Mucosa of descending colon (tissue), 3 donors: ENCODE results near the gene MED13L. TPM values are rescaled to one million over a fixed set of nuclear protein-coding genes. Genes with fewer than 3 reads are reported as not detected.

Experiments
- ATAC-seq: fragments of 200-7000 bp; cut with Tn5 transposase; one replicate; pipeline ENCODE4 v1.9.1; 2020; ENCODE audit warnings: mild to moderate bottlenecking, moderate library complexity
- DNase-seq, 3 donors: peaks; one replicate each; pipeline ENCODE4 v3.0.0-alpha.2; 2020
- H3K36me3 ChIP-seq: fragments of 200-600 bp; one replicate; pipeline ENCODE4 v1.8.0; 2021; ENCODE audit warnings: low read depth, mild to moderate bottlenecking
- H3K4me1 ChIP-seq: fragments of 200-600 bp; one replicate; pipeline ENCODE4 v1.8.0; 2021; ENCODE audit warnings: low read depth, mild to moderate bottlenecking
- H3K4me3 ChIP-seq: fragments of 200-600 bp; one replicate; pipeline ENCODE4 v1.8.0; 2021; ENCODE audit warnings: mild to moderate bottlenecking
- H3K9me3 ChIP-seq: fragments of 200-600 bp; one replicate; pipeline ENCODE4 v1.8.0; 2021; ENCODE audit warnings: mild to moderate bottlenecking
- CTCF ChIP-seq: fragments of 200-600 bp; IDR thresholded peaks from one replicate; pipeline ENCODE4 v1.8.0; 2022; ENCODE audit warnings: antibody characterized with exemption, mild to moderate bottlenecking
- intact Hi-C, 2 donors: fragments of 100-400 bp; cut with DNase I in 1 of 2; cut with micrococcal nuclease in 1 of 2; formaldehyde crosslinking; loops; one replicate each; pipeline versions ENCODE4 v1.11.0 to v1.11.1; 2022; cut with DNase I, micrococcal nuclease
- total RNA-seq, 3 donors: library from RNA; stranded (reverse); fragmentation: NEBNext Ultra II Directional in 2 of 3; extraction: Animal tissue kit (Norgen Biotek cat#: 25700) in 2 of 3; gene quantifications; one replicate each; pipeline versions ENCODE4 v1.2.1 to v1.2.4, GENCODE V29; 2021 to 2023
- donor health status: DM: no; HTN: no; CAD: no; lungs with moderate emphysema.
- donor health status: DM: no; HTN: no; CAD: no.
- donor health status: DM: no; HTN: yes; CAD: no.

The MED13L gene
- total RNA-seq, 3 donors from 2014 or later, result 96.9 to 165 (median 135) TPM

- H3K4me1 ChIP-seq, result no peaks in the 10 kb centered on the region
- no peaks in the 10 kb centered on the region for H3K36me3 ChIP-seq
- no peak for DNase-seq
- no peak overlapping the region for H3K4me3 ChIP-seq
- ATAC-seq, result peak; percentile 38
- TF ChIP-seq CTCF, result no peak
- no peaks in the 10 kb centered on the region for H3K9me3 ChIP-seq
- intact Hi-C loops, result no loop called here
These were observed 105.2 kb downstream of the MED13L start for GRCh38 chr12:116172224-116172849.

DNA sequence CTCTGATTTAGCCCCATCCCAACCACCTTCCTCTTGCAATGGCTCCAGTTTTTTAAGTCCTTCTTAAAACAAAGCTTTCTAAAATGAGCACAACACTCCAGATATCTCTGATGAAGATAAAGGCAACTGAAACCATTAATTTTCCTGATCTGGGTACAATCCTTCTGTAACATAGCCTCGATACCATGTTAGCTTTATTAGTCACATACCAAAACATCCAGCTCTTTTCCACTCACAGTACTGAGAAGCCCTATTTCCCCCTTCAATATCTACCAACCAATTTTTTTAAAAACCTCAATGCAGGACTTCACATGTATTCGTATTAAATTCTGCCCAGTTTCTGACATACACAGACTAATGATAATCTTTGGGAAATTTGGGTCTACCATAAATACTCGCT is 105.9 kb downstream of the MED13L start:
- Histone ChIP-seq H3K9me3 (no peaks in the 10 kb centered on the region), H3K4me1 (no peaks in the 10 kb centered on the region), H3K36me3 (no peaks in the 10 kb centered on the region), H3K4me3 (no peak overlapping the region)
- TF ChIP-seq CTCF, result no peak
- no peak for ATAC-seq
- intact Hi-C loops, result no loop called here
- DNase-seq, result no peak

DNA sequence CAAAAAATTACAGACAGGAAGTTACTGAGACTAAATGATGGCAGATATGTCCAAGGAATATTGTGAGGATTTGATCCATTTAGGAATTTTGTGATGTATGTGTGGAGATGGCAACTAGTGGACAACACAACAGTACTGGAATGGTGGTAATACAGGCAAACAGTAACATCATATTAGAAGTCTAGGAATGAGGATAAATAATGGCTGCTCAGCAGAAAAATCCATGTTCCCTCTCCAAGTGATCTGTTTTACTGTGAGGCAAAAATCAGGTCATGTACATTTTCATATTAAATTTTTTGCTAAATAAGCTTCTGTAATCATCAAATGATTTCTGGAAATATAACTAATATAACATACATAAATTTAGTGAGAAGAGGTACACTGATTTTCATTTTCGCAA is 108.4 kb downstream of the MED13L start:
- H3K9me3 ChIP-seq, result no peaks in the 10 kb centered on the region
- intact Hi-C loops, result no loop called here

GRCh38 chr12:116166306-116166705 is 111.2 kb downstream of the MED13L start:
- Histone ChIP-seq H3K9me3 (no peaks in the 10 kb centered on the region), H3K4me3 (no peak overlapping the region), H3K36me3 (no peaks in the 10 kb centered on the region), H3K4me1 (peaks cover 16% of the 10 kb centered on the region)
- no peak for ATAC-seq
- no peak for TF ChIP-seq CTCF
- DNase-seq, result no peak
- intact Hi-C loops, result no loop called here

More for the DNA sequence above, 108.4 kb downstream of the MED13L start:
- H3K4me1 ChIP-seq, result peaks cover 10% of the 10 kb centered on the region
- H3K36me3 ChIP-seq, result no peaks in the 10 kb centered on the region
- no peak overlapping the region for H3K4me3 ChIP-seq
- no peak for ATAC-seq
- no peak for DNase-seq
- TF ChIP-seq CTCF, result no peak

DNA sequence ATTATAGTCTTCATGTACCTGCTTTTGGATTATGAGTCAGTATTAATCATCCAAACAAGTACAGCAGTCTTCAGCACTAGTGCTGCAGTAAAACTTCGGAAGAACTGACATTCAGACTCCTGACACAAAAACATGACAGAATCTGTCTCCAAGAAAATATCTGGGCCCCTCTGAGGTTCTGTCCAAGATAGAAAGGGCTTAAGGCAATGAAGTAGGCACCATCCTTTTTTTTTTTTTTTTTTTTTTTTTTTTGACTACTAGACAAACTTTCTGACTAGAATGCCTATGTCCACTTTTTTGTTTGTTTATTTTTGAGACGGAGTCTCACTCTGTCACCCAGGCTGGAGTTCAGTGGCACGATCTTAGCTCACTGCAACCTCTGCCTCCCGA is 112.5 kb downstream of the MED13L start:
- H3K4me3 ChIP-seq, result no peak overlapping the region
- peaks cover 16% of the 10 kb centered on the region for H3K4me1 ChIP-seq
- H3K9me3 ChIP-seq, result no peaks in the 10 kb centered on the region
- no peak for TF ChIP-seq CTCF
- peak; percentile 57 for ATAC-seq
- no peaks in the 10 kb centered on the region for H3K36me3 ChIP-seq
- DNase-seq, result no peak
- intact Hi-C loops, result no loop called here
